SH-SY5Y (cell line): ENCODE results near the gene KCTD1.

Experiments
- GATA2 ChIP-seq: IDR thresholded peaks from 2 replicates; pipeline ENCODE4 v1.6.1; 2011; ENCODE audit warnings: mild to moderate bottlenecking, low read depth, low read length
- GATA3 ChIP-seq: IDR thresholded peaks from 2 replicates; pipeline ENCODE4 v1.6.1; 2011; ENCODE audit warnings: low read depth, mild to moderate bottlenecking, low read length, moderate library complexity

DNA sequence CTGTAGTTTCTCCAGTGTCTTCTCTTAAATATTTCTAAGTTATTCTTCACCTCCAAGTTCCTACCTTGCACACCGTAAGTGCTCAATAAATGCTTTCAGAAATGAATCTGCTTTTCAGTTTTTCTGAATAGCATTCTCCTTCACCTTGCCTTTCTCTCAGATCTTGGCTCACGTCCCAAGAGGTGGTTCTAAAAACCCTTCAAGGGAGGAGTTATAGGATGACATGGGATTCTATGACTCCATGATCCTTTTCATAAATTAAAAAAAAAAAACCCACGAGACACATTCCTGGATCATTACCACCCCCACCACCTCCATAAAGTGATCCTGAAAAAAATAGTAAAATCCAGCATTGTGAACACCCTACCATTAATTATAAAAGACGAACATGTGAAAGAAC lies 11.7 kb downstream of the KCTD1 start:
- TF ChIP-seq GATA2 = no peak
- TF ChIP-seq GATA3 = no peak
